HL-60 (cell line): ENCODE measurements around the gene KLF6.

Source experiments
- CTCF ChIP-seq: IDR thresholded peaks from one replicate; pipeline ENCODE4 v1.5.1; 2011; ENCODE audit warnings: low read length, control low read depth, inconsistent platforms; ENCODE audit not compliant: insufficient read depth
- POLR2AphosphoS5 ChIP-seq: IDR thresholded peaks from 2 replicates; pipeline ENCODE4 v1.6.1; 2012; ENCODE audit warnings: low read depth
- REST ChIP-seq: IDR thresholded peaks from 2 replicates; pipeline ENCODE4 v1.6.1; 2012; ENCODE audit warnings: low read depth; ENCODE audit not compliant: insufficient replicate concordance
- SPI1 ChIP-seq: IDR thresholded peaks from 2 replicates; pipeline ENCODE4 v1.6.1; 2012; ENCODE audit warnings: low read depth, mild to moderate bottlenecking, borderline replicate concordance

- TF ChIP-seq CTCF (no peak), POLR2AphosphoS5 (no peak), REST (no peak), SPI1 (no peak)
Measured at GRCh38 chr10:3813267-3813666, 28.3 kb upstream of the KLF6 start.
